ENCODE measurements around the gene PGR.

The PGR gene

DNA sequence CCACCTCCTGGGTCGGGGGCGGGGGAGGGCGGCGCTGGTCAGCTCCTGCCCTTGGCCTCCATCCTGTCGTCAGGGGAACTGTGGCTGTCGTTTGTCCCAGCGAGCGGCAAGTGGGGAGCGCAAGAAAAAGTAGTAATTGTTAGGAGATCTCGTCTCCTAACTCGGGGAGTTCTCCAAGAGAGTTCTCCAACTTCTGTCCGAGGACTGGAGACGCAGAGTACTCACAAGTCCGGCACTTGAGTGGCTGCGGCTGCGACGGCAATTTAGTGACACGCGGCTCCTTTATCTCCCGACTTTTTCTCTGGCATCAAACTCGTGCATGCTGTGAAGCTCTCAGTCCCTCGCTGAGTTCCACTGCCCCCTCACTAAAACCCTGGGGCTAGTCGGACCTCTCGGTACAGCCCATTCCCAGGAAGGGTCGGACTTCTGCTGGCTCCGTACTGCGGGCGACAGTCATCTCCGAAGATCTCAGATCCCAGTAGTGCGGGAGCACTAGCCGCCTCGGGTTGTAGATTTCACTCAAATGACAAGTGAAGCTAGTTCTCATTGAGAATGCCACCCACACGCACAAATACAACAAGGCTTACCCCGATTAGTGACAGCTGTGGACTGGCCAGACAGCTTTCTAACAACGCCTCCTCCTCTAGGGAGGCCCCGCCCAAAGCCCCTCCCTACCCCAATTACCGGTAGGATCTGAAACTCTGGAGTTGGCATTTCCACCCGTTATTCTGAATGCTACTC, at the start of gene PGR:
Gene PGR, minus strand, starts transcription at position 611 of the 741 bp plus-strand sequence. CDS start 743 bp downstream, outside the sequence.
- no peak for DNase-seq

DNA sequence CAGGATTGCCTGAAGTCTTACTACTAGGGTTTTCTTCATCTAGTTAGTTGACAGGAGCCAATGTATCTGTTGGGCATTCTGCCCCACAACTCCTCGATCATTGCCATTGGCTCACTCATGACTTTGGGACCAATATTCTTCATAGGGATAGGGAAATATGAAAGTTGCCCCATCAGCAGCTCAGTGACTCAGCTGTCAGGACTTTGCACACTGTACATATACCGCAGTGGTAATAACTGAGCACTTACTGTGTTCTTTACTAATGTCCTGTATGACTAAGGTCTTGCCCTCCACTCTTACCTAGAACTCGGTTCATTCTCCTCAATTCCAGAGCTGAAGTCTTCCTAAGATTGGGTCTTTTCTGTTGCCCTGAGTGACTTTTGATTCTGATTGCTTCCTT, 46.8 kb upstream of the PGR start:
- DNase-seq: no peak

DNA sequence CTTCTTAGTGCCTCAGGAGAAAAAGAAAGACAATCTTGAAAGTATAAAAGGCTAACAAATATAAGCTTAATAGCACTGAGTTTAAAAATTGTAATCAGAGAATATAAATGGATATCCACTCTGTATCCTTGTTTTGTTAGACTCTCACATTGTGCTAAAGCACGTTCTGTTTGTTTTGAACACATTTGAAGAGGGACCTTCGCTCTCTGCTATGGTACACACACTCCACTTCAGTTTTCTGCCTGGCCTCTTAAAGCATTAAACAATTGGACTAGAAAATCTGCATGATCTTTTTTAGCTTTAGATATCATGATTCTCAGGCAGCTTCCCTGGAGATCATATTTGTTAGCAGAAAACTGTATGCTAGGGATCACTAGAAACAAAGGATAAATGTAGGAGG, 40.3 kb upstream of the PGR start:
- DNase-seq: no peak

DNA sequence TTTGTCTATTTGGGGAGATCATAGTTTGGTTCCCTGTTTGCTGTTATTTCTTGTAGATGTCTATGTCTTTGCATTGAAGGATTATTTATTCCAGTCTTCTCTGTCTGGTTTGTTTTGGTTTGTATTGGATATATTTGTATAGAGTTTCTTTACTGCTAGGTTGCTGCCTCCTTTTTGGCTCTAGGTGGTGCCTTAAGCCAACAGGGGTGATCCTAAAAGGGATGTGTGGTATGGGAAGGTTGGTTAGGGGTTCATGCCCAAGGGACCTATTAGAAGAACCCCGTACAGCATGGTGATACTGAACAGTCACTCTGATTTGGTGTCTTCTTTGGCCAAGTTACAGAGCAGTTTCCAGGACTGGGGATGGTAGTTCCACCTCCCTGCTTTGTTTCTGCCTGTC, 36.4 kb upstream of the PGR start:
- DNase-seq: no peak

GRCh38 chr11:101158119-101158518, 28.5 kb upstream of the PGR start:
- no peak for DNase-seq

GRCh38 chr11:101138245-101138930, 8.8 kb upstream of the PGR start:
- no peak for DNase-seq

GRCh38 chr11:101133190-101133589, 3.6 kb upstream of the PGR start:
- DNase-seq: no peak

- no peak for DNase-seq
Observed at GRCh38 chr11:101128571-101129202, 926 bp downstream of the PGR start.

DNA sequence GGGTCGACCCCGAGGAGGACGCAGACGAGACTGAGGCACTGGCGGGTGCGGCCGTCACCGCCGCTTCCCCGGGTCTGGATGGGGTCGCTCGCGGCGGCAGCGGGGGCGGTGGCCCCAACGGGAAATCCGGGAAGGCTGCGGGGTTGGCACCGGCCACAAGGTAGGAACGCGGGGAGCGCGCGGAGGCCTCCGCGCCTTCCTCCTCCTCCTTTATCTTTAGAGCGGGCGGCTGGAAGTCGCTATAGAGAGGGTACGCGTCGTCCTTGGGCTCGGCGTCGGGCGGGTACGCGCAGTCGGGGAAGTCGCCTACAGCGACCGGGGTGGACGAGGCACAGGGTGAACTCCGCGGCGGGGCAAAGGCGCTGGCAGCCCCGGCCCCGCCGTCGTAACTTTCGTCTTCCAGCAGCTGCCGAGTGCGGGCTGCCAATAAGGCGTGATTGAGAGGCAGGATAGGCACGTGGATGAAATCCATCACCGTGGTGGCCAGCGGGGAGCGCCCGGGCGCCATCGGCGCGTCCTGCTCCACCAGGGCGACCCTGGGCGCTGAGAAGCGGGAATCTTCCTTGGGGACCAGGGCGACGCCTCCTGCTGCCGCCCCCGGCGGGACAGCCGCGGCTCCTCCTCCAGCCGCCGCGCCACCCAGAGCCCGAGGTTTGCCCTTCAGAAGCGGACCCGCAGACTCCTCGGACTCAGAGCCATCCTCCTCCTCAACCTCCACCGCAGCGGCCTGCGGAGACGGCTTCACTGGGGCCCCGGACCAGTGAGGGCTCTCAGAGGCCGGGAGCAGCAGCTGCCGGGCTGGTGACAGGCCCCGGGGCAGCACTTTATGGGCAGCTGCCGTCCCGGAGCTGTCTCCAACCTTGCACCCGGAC, 1.7 kb downstream of the PGR start:
- no peak for DNase-seq

GRCh38 chr11:101127197-101127698, 2.4 kb downstream of the PGR start:
- DNase-seq: no peak

DNA sequence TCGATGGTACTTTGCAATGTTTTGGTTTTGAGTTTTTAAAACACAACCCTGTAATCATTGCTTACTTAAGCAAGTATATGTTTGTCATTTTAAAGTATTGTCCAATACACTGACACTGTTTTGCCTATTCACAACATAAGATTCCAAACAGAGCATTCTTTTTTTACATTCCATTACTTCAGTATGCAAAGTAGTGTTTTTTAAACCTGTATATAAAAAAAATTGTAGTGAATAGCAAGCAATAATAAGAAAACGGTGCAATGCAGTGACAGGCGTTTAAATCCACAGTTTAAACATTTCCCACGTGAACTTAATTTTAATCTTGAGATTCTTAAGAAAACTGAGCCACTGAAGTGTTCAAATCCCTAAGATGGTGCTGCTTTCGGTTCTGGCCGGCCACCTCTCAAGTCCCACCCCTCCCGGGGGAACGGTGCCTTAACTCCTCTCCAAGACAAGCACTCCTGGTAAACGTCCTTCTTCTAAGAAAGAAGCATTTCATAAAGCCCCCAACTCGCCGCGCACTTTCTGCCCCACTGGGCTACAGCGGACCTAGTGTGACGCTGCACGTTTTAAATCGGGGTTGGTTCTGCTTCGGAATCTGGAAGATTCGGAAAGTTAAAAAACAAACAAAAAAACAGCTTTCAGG, 2.9 kb downstream of the PGR start:
- DNase-seq: no peak

- no peak for DNase-seq
Observed at GRCh38 chr11:101115671-101116160, 13.9 kb downstream of the PGR start.

DNA sequence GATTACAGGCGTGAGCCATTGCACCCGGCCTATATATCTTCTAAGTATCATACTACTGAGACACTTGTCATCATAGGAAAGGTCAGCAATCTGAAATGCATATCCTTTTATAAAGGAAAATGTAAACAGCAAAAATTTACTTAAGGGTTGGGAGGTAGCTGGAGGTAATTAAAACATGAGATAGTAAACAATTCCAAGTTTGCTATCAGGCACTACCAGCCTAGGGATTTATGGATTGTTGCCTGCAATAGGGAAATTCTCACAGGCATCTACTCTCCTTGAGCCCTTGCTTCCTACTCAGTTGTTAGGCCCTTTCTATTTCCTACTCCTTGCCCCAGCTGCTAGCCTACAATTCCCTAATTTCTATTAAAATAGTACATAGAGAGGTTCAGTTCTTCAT, 16.1 kb downstream of the PGR start:
- no peak for DNase-seq

DNA sequence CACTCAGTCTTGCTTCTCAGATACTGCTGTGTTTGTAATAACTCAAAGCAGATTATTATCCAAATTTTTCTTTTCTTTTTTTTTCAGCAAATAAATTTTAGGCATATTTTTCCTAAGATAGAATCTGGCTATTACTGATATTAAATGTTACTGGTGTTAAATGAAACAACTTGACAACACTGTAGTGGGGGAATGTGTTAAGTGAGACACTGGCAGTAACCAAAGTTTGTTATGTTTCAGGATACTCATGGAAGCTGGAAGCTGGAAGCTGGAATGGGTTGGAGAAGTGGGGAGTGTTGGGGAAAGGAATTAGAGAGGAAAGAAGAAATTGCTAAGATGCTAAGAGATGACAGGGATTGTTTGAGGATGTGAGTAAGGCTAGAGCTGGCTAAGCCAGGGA, 24.9 kb downstream of the PGR start:
- DNase-seq: no peak

DNA sequence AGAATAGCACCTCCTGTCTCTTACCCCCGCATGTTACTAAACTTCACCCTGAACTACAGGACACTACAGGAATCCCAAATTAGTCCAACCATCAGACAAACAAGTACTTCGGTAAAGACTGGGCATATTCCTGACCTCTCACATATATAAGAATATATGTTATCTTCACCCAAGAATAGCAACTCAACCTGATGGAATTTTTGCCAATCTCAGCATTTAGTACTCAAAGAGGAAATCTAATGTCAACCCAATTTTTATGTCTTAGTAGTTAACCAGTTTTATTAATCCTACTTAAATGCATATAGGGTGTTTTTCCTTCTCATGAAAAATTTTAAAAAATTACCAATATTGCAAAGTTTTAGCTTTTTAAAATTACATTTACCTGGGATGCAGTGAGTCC, 26.2 kb downstream of the PGR start:
- DNase-seq: no peak

DNA sequence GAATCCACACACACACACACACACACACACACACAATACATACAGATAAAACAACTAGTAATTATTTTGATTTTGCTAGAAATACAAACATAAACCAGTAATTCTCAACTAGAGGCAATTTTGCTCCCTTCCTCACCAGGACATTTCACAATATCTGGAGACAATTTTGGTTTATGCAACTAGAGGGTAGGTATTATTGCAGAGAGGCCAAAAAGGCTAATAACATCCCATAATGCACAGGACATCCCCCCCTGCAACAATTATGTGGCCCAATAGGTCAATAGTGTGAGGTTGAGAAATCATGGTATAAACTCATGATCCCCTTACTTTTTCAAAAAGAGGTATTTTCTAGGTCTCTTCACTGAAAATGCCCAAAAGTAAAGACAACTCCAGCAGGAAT, 29.0 kb downstream of the PGR start:
- DNase-seq: no peak

- no peak for DNase-seq
Observed at GRCh38 chr11:101096036-101096704, 33.4 kb downstream of the PGR start.

GRCh38 chr11:101091781-101092180, 37.8 kb downstream of the PGR start:
- DNase-seq: no peak

GRCh38 chr11:101090679-101091270, 38.8 kb downstream of the PGR start:
- DNase-seq: no peak

GRCh38 chr11:101083335-101083734, 46.3 kb downstream of the PGR start:
- no peak for DNase-seq

- DNase-seq: no peak
Observed at GRCh38 chr11:101082813-101083212, 46.8 kb downstream of the PGR start.
